Measurements from ENCODE around the gene RRP9.

The RRP9 gene

GRCh38 chr3:51955893-51956770 is 14.4 kb upstream of the RRP9 start:
- DNase-seq (ENCODE audit: low spot score) = no peak

- DNase-seq (ENCODE audit: low spot score) = no peak
Measured at GRCh38 chr3:51955175-51955892, 13.6 kb upstream of the RRP9 start, which contains the start of gene GPR62. GPR62 (plus strand) TSS chr3:51955381; CDS start chr3:51955653, 272 bp downstream.

DNA sequence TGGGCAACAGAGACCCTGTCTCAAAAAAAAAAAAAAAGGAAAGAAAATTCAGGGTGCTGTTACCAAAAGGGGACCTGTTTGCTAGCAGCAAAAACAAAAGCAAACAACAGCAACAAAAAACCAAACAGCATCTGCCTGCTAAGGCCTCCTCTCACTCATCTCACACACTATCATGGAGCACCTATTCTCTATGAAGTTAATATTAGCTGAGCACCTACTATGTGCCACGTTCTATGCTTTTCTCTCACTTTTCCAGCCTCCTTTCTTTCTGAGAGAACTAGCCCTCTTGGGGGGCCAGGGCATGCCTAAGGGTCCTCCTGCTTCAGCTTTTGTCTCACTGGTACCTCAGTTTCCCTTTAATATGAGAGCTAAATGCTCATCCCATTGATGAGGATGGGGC is 13.0 kb upstream of the RRP9 start:
- DNase-seq (ENCODE audit: low spot score) = no peak

- no peak for DNase-seq (ENCODE audit: low spot score)
Measured at GRCh38 chr3:51954105-51954504, 12.4 kb upstream of the RRP9 start.

- DNase-seq (ENCODE audit: low spot score) = no peak
Measured at GRCh38 chr3:51953445-51953844, 11.7 kb upstream of the RRP9 start.

DNA sequence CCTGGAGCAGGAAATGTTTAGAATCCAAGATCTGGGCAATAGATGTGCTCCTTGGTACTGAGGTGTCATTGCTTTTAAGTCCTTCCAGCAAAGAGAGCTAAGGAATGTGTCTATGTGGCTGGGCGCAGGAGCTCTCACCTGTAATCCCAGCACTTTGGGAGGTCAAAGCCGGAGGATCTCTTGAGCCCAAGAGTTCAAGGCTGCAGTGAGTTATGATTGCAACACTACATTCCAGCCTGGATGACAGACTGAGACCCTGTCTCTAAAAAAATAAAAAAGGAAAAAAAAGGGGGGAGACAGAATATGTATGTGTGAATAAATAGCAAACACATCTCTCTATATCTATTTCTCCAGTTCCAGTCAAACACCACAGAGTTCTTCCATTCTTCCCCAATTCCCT is 9.2 kb upstream of the RRP9 start:
- DNase-seq (ENCODE audit: low spot score) = no peak

GRCh38 chr3:51949121-51949520 is 7.4 kb upstream of the RRP9 start:
- DNase-seq (ENCODE audit: low spot score) = no peak

- DNase-seq (ENCODE audit: low spot score) = no peak
Measured at GRCh38 chr3:51948016-51948580, 6.4 kb upstream of the RRP9 start.

DNA sequence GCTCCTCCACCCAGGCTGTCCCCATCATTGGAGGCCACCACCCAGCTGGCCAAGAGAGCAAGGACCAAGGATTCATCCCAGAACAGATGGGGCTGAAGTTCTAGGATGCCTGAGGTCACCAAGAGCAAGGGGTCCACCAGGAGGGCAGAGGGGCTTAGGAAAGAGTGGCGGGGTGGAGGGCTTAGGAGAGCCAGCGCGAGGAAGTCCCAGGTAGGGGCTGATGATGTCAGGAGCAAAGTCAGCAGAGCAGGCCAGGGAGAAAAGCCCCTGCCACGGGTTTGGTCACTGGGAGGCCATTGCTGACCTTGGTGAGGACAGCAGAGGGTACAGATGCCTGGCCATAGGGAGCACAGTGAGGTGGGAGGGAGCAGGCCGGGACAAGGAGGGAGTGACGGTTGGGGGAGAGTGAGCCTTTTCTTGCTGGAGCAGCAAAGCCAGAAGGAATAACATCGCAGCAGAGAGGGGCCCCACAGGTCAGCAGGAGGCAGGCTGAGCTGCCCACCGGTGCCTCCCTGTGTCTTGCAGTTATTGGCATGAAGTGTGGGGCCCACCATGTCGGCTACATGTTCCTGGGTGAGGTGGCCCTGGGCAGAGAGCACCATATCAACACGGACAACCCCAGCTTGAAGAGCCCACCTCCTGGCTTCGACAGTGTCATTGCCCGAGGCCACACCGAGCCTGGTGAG is 5.7 kb upstream of the RRP9 start:
- no peak for DNase-seq (ENCODE audit: low spot score)

DNA sequence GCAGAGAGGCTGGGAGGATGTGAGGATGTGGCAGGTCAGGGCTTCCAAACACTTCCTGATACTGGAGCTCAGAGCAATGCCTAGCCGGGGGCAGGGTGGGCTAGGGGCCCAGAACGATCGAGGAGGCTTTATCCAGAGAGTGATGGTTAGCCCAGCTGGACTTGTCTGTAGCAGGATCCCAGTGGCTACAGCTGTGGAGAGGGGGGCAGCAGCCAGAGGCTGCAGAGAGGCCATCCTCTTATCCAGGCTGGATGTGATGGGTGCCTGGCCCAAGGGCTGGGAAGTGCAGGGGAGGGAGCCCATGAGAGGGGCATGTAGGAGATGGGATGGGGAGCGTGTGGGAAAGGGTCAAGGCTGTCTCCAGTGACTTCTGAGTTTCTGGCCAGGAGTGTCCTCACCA is 5.1 kb upstream of the RRP9 start:
- DNase-seq (ENCODE audit: low spot score) = no peak

- no peak for DNase-seq (ENCODE audit: low spot score)
Measured at GRCh38 chr3:51945926-51946705, 4.4 kb upstream of the RRP9 start.

DNA sequence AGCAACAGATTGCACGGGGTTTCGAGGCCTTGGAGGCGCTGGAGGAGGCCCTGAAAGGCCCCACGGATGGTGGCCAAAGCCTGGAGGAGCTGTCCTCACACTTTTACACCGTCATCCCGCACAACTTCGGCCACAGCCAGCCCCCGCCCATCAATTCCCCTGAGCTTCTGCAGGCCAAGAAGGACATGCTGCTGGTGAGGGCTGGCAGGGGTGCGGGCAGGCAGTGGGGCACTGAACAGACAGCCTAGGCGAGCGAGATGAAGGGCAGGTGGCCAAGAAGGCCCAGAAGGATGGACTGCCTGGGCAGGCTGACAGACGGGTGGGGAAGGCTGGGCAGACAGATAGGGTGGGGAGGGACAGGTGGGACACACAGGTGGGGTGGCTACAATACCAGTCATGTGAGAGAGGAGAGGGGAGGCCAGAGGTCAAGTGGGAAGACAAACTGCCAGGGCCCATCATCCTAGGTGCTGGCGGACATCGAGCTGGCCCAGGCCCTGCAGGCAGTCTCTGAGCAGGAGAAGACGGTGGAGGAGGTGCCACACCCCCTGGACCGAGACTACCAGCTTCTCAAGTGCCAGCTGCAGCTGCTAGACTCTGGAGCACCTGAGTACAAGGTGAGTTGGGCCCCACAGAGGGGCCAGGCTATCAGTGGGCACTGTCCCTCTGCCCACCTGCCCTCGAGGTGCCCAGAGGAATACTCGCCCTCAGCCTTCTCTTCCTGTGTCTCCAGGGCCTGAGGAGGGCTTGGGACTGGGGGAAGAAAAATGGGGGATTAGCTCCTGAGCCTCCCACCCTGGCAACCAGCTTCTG is 3.5 kb upstream of the RRP9 start:
- DNase-seq (ENCODE audit: low spot score) = no peak

DNA sequence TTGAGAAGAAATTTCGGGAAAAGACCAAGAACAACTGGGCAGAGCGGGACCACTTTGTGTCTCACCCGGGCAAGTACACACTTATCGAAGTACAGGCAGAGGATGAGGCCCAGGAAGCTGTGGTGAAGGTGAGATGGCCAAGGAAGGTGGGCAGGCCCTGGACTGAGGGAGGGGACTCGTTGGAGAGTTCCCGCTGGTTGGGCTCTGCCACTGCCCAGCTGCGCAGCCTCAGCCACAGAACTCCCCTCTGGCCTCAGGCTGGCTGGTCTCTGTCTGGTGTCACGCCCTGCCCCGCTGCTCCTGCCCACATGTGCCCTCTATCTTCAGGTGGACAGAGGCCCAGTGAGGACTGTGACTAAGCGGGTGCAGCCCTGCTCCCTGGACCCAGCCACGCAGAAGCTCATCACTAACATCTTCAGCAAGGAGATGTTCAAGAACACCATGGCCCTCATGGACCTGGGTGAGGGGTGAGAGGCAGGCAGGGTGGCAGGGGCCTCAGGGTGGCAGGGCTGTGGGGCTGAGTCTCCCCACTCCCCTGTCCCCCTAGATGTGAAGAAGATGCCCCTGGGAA is 2.8 kb upstream of the RRP9 start:
- DNase-seq (ENCODE audit: low spot score) = no peak

- DNase-seq (ENCODE audit: low spot score) = no peak
Measured at GRCh38 chr3:51943451-51944391, 2.0 kb upstream of the RRP9 start.

DNA sequence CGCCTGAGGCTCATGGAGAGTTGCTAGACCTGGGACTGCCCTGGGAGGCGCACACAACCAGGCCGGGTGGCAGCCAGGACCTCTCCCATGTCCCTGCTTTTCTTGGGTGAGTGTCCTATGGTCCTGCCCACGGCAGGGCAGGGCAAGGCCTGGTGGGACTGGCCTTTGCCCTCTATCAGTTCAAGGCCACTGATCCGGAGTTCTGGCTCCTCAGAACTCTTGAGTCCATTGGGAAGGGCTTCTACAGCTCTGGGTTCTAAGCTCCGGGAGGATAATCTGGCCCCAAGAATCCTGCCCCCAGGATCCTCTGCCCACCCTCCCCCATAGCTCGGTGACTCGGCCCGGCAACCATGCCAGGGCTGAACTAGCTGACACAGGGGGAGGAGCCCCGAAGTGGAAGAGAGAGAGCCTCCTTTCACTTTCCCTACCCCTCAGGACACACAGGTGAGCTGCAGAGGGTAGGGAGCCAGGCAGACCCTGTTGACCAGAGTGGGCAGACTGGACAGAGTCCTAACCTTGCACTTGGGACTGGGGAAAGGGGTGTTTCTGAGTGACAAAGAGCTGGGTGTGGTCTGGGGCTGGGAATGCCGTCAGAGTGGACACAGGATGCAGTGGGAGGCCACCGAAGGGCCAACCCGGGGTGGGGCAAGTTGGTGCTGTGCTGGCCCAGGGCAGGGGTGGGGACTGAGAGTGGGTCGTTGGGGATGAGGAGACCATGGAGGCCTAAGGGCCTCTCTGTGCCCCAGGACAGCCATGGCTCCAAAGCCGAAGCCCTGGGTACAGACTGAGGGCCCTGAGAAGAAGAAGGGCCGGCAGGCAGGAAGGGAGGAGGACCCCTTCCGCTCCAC is 1.1 kb upstream of the RRP9 start:
- DNase-seq (ENCODE audit: low spot score) = peak; percentile 20

DNA sequence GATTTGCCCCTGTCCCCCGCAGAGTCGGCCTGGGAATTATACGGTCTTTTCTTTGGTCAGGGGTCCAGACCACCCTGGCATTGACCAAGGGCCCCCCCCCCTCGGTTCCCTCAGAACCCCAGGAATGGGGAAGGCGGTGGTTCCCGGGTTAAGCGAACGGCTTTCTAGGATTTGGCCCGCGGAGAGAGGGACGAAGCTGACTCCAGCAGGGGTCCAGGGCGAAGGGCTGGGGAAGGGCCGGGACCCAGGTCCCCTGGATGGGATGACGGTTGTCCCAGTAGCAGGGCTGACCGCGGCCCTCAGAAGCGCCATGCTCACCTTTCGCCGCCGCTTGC is 274 bp downstream of the RRP9 start:
- DNase-seq (ENCODE audit: low spot score) = no peak

DNA sequence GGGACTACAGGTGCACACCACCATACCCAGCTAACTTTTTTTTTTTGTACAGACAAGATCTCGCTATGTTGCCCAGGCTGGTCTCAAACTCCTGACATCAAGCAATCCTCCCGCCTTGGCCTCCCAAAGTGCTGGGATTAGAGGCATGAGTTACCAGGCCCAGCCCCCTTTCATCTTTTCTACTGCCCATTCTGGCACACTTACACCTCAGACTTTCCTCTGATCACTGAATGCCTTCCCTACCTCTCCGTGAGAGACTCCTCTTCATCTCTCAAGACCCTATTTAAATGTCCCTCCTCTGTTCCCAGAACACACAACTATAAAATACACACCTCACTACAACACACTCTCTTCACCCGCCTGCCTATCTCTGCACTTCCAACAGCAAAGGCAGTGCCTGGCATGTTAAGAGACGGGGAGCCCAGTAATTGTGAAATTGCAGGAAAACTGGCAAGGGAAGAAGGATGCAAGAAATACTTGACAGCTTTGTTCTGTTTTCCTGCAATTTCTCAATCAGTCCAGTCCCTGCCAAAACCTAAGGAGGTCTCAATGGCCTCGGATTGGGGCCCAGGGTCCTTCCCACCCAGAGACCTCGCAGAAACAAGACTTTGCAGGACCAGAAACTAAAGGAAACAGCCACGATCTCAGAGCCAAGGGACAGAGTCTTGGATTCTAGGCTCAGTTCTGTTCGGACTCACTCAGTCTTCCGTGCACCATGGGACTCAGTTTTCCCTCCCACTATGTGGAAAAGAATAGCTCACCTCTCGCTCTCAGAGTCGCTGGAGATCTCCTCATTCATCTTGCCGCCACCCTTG is 849 bp downstream of the RRP9 start:
- DNase-seq (ENCODE audit: low spot score) = no peak
